Astrocyte (in vitro differentiated cells and primary cell): ENCODE data around the gene RCAN3. TPM values are rescaled to one million over a fixed set of nuclear protein-coding genes. Genes with fewer than 3 reads are reported as not detected.
A peak's percentile ranks its signal among the peaks of the same experiment; 100 is the strongest.

Source experiments
- DNase-seq: peaks from one replicate; pipeline ENCODE4 v3.0.0-alpha.2; 2010; ENCODE audit warnings: low read depth
- FAIRE-seq: peaks from 2 replicates; lab custom pipeline; 2011; peaks lifted over from hg19 to GRCh38; lab: Jason Lieb, UNC
- H2AFZ ChIP-seq: 2 replicates; pipeline ENCODE4 v1.6.0; 2012; ENCODE audit warnings: low read depth, low read length, inconsistent platforms
- H3K27ac ChIP-seq: 2 replicates; pipeline ENCODE4 v1.5.1; 2011; ENCODE audit warnings: low read depth, low read length, inconsistent platforms
- H3K27me3 ChIP-seq: 2 replicates; pipeline ENCODE4 v1.6.0; 2011; ENCODE audit warnings: low read length, inconsistent platforms; ENCODE audit not compliant: insufficient read depth
- H3K36me3 ChIP-seq: 2 replicates; pipeline ENCODE4 v1.5.1; 2011; ENCODE audit warnings: low read length, inconsistent platforms; ENCODE audit not compliant: insufficient read depth
- H3K4me1 ChIP-seq: 2 replicates; pipeline ENCODE4 v1.5.1; 2011; ENCODE audit warnings: low read length, inconsistent platforms; ENCODE audit not compliant: insufficient read depth
- H3K4me2 ChIP-seq: 2 replicates; pipeline ENCODE4 v1.6.0; 2012; ENCODE audit warnings: low read length, inconsistent platforms
- H3K4me3 ChIP-seq: 2 replicates; pipeline ENCODE4 v1.5.1; 2011; ENCODE audit warnings: low read depth, mild to moderate bottlenecking, low read length, inconsistent platforms; ENCODE audit not compliant: insufficient read depth
- H3K79me2 ChIP-seq: 2 replicates; pipeline ENCODE4 v1.6.0; 2012; ENCODE audit warnings: mild to moderate bottlenecking, low read length, inconsistent platforms; ENCODE audit not compliant: insufficient read depth
- H3K9ac ChIP-seq: 2 replicates; pipeline ENCODE4 v1.6.0; 2012; ENCODE audit warnings: mild to moderate bottlenecking, low read length, inconsistent platforms
- H3K9me3 ChIP-seq: 2 replicates; pipeline ENCODE4 v1.5.1; 2012; ENCODE audit warnings: low read depth, mild to moderate bottlenecking, low read length, inconsistent platforms; ENCODE audit not compliant: insufficient read depth
- H4K20me1 ChIP-seq: 2 replicates; pipeline ENCODE4 v1.6.0; 2012; ENCODE audit warnings: low read length, inconsistent platforms; ENCODE audit not compliant: insufficient read depth
- H3K27ac Mint-ChIP-seq: one replicate; pipeline ENCODE4 v1.8.0; 2021; ENCODE audit warnings: mild to moderate bottlenecking, mixed read lengths; ENCODE audit not compliant: unreplicated experiment
- H3K27me3 Mint-ChIP-seq: one replicate; pipeline ENCODE4 v1.8.0; 2021; ENCODE audit warnings: low read depth, mixed read lengths; ENCODE audit not compliant: unreplicated experiment
- H3K36me3 Mint-ChIP-seq: one replicate; pipeline ENCODE4 v1.8.0; 2021; ENCODE audit warnings: low read depth, mixed read lengths; ENCODE audit not compliant: unreplicated experiment
- H3K4me1 Mint-ChIP-seq: one replicate; pipeline ENCODE4 v1.8.0; 2021; ENCODE audit warnings: low read depth, mixed read lengths; ENCODE audit not compliant: unreplicated experiment
- H3K4me3 Mint-ChIP-seq: one replicate; pipeline ENCODE4 v1.8.0; 2021; ENCODE audit warnings: mild to moderate bottlenecking, moderate library complexity, mixed read lengths; ENCODE audit not compliant: unreplicated experiment
- H3K9me3 Mint-ChIP-seq: one replicate; pipeline ENCODE4 v1.8.0; 2021; ENCODE audit warnings: mild to moderate bottlenecking, mixed read lengths; ENCODE audit not compliant: unreplicated experiment
- CTCF ChIP-seq: IDR thresholded peaks from 2 replicates; pipeline ENCODE4 v1.5.1; 2011; ENCODE audit warnings: low read depth, mild to moderate bottlenecking, inconsistent platforms, low read length, moderate library complexity; ENCODE audit not compliant: insufficient read depth
- EZH2 ChIP-seq: IDR thresholded peaks from 2 replicates; pipeline ENCODE4 v1.6.1; 2012; ENCODE audit warnings: mild to moderate bottlenecking, low read length, inconsistent platforms; ENCODE audit not compliant: insufficient read depth
- total RNA-seq: library from RNA; stranded (reverse); gene quantifications from 2 replicates; pipeline ENCODE4 v1.2.1, GENCODE V29; 2021

Gene RCAN3
- total RNA-seq, 1 donor from 2014 or later = 17.7 TPM

GRCh38 chr1:24535778-24536177 lies 33.1 kb downstream of the RCAN3 start:
- Histone ChIP-seq H3K9ac (no peak overlapping the region), H3K4me3 (no peak overlapping the region), H3K4me1 (no peaks in the 10 kb centered on the region), H3K36me3 (no peaks in the 10 kb centered on the region), H2AFZ (no peak overlapping the region), H3K27ac (no peak overlapping the region), H3K79me2 (no peaks in the 10 kb centered on the region), H3K27me3 (no peaks in the 10 kb centered on the region), H3K9me3 (no peaks in the 10 kb centered on the region), H3K4me2 (no peak overlapping the region), H4K20me1 (no peaks in the 10 kb centered on the region)
- Mint-ChIP-seq H3K36me3 (peaks cover 2% of the 10 kb centered on the region), H3K27me3 (no peaks in the 10 kb centered on the region), H3K4me3 (no peak overlapping the region), H3K9me3 (no peaks in the 10 kb centered on the region), H3K27ac (no peak overlapping the region), H3K4me1 (peaks cover 16% of the 10 kb centered on the region)
- FAIRE-seq = no peak
- no peak for DNase-seq
- TF ChIP-seq CTCF (no peak), EZH2 (no peak)

GRCh38 chr1:24536391-24536840 lies 33.8 kb downstream of the RCAN3 start:
- no peaks in the 10 kb centered on the region for H3K27me3 ChIP-seq
- no peak overlapping the region for H3K27ac ChIP-seq
- H3K9me3 ChIP-seq = no peaks in the 10 kb centered on the region
- H2AFZ ChIP-seq = no peak overlapping the region
- no peak overlapping the region for H3K4me3 Mint-ChIP-seq
- no peak overlapping the region for H3K4me2 ChIP-seq
- DNase-seq (peak; percentile 65), FAIRE-seq (no peak)
- H3K4me1 ChIP-seq = peaks cover 6% of the 10 kb centered on the region
- H3K27me3 Mint-ChIP-seq = no peaks in the 10 kb centered on the region
- H3K79me2 ChIP-seq = no peaks in the 10 kb centered on the region
- peaks cover 2% of the 10 kb centered on the region for H3K36me3 Mint-ChIP-seq
- peaks cover 21% of the 10 kb centered on the region for H3K4me1 Mint-ChIP-seq
- H3K9me3 Mint-ChIP-seq = no peaks in the 10 kb centered on the region
- H3K4me3 ChIP-seq = no peak overlapping the region
- no peak for TF ChIP-seq CTCF
- TF ChIP-seq EZH2 = no peak
- H3K27ac Mint-ChIP-seq = no peak overlapping the region
- no peaks in the 10 kb centered on the region for H3K36me3 ChIP-seq
- no peaks in the 10 kb centered on the region for H4K20me1 ChIP-seq
- no peak overlapping the region for H3K9ac ChIP-seq

- no peaks in the 10 kb centered on the region for H3K9me3 ChIP-seq
- peaks cover 26% of the 10 kb centered on the region for H3K4me1 Mint-ChIP-seq
- TF ChIP-seq EZH2 (no peak), CTCF (no peak)
- H3K9ac ChIP-seq = no peak overlapping the region
- H3K4me3 ChIP-seq = no peak overlapping the region
- no peak overlapping the region for H3K4me2 ChIP-seq
- no peaks in the 10 kb centered on the region for H4K20me1 ChIP-seq
- no peak overlapping the region for H3K27ac Mint-ChIP-seq
- no peak overlapping the region for H2AFZ ChIP-seq
- no peaks in the 10 kb centered on the region for H3K27me3 ChIP-seq
- no peak overlapping the region for H3K4me3 Mint-ChIP-seq
- DNase-seq (no peak), FAIRE-seq (no peak)
- H3K27me3 Mint-ChIP-seq = no peaks in the 10 kb centered on the region
- no peaks in the 10 kb centered on the region for H3K79me2 ChIP-seq
- H3K27ac ChIP-seq = no peak overlapping the region
- H3K9me3 Mint-ChIP-seq = no peaks in the 10 kb centered on the region
- peaks cover 6% of the 10 kb centered on the region for H3K4me1 ChIP-seq
- no peaks in the 10 kb centered on the region for H3K36me3 Mint-ChIP-seq
- H3K36me3 ChIP-seq = no peaks in the 10 kb centered on the region
Observed at GRCh38 chr1:24540051-24540905, 37.6 kb downstream of the RCAN3 start.
